Aorta (tissue), 5 donors: ENCODE data around the gene SPEN. TPM values are rescaled to one million over a fixed set of nuclear protein-coding genes. Genes with fewer than 3 reads are reported as not detected.

Experiments used
- ATAC-seq: fragments of 200-7000 bp; cut with Tn5 transposase; one replicate; pipeline ENCODE4 v1.9.1; 2022; ENCODE audit warnings: moderate library complexity; ENCODE audit not compliant: low FRiP score
- DNase-seq, 2 donors: peaks; one replicate each; pipeline ENCODE4 v3.0.0-alpha.2; 2020
- H3K27ac ChIP-seq, 2 donors: one replicate each; pipeline ENCODE4 v1.5.1; 2013; ENCODE audit warnings: low read length in 2 of 2, mild to moderate bottlenecking in 2 of 2, moderate library complexity in 2 of 2, control low read depth in 1 of 2, inconsistent platforms in 1 of 2, low read depth in 1 of 2
- H3K27me3 ChIP-seq, 2 donors: one replicate each; pipeline ENCODE4 v1.6.1; 2013; ENCODE audit warnings: control low read depth in 1 of 2, low read length in 1 of 2, mild to moderate bottlenecking in 1 of 2, moderate library complexity in 1 of 2; ENCODE audit not compliant: insufficient read depth in 2 of 2, control insufficient read depth in 1 of 2
- H3K36me3 ChIP-seq, 2 donors: one replicate each; pipeline ENCODE4 v1.6.1; 2013; ENCODE audit warnings: control low read depth in 1 of 2, low read length in 1 of 2, mild to moderate bottlenecking in 1 of 2; ENCODE audit not compliant: insufficient read depth in 2 of 2, control insufficient read depth in 1 of 2
- H3K4me1 ChIP-seq, 2 donors: one replicate each; pipeline ENCODE4 v1.6.1; 2013; ENCODE audit warnings: low read length in 2 of 2, control low read depth in 1 of 2, mild to moderate bottlenecking in 1 of 2, moderate library complexity in 1 of 2; ENCODE audit not compliant: insufficient read depth in 2 of 2, control insufficient read depth in 1 of 2
- H3K4me3 ChIP-seq, 2 donors: one replicate each; pipeline ENCODE4 v1.5.1; 2013; ENCODE audit warnings: low read length in 2 of 2, control low read depth in 1 of 2, mild to moderate bottlenecking in 1 of 2
- H3K9me3 ChIP-seq: one replicate; pipeline ENCODE4 v1.6.1; 2013; ENCODE audit warnings: mild to moderate bottlenecking, low read length; ENCODE audit not compliant: control insufficient read depth
- WGBS, 2 donors: extraction: QIAGEN DNeasy Blood & Tissue Kit; methylation state at CpG; one replicate each; pipeline ENCODE4 v1.1.7; 2013; 5-methylcytosine and 5-hydroxymethylcytosine counted together
- intact Hi-C, 2 donors: fragments of 100-400 bp; cut with DNase I; formaldehyde crosslinking; loops; one replicate each; pipeline versions ENCODE4 v1.14.2 to v1.15.0; 2022
- polyA plus RNA-seq, 2 donors: library from polyadenylated mRNA; stranded (reverse); fragments of 200-250 nt; gene quantifications; one replicate each; pipeline ENCODE4 v1.2.3, GENCODE V29; 2013
- total RNA-seq, 2 donors: library from RNA; stranded (reverse); fragmentation: NEBNext Ultra II Directional; extraction: Animal tissue kit (Norgen Biotek cat#: 25700); gene quantifications; one replicate each; pipeline ENCODE4 v1.2.1, GENCODE V29; 2021
- donor health status: healthy with polysubstance abuse.
- donor health status: Bipolar disorder and iron deficiency.
- donor health status: DM: no; HTN: no; CAD: no.
- donor health status: DM: no; HTN: no; CAD: no.
- donor health status: DM: yes; HTN: yes; CAD: no.

Gene SPEN
- total and polyA plus RNA-seq, 4 donors: 19.8 to 102 (median 51.7) TPM

- Histone ChIP-seq H3K27ac (no peak overlapping the region), H3K36me3 (peaks cover 3 to 13% of the 10 kb centered on the region in 2 donors), H3K9me3 (no peaks in the 10 kb centered on the region), H3K4me3 (no peak overlapping the region), H3K27me3 (no peaks in the 10 kb centered on the region), H3K4me1 (peaks cover 0 to 2% of the 10 kb centered on the region in 2 donors)
- DNase-seq (no peak), ATAC-seq (no peak)
- WGBS, 2 donors: 95 to 96% methylated on average over 19 of the region's 19 CpGs
- intact Hi-C loops: no loop called here
Observed at GRCh38 chr1:15931884-15932283, 84.4 kb downstream of the SPEN start.

- 92% methylated on average over 9 of the region's 9 CpGs for WGBS, 2 donors
- Histone ChIP-seq H3K27ac (no peak overlapping the region), H3K36me3 (peaks cover 3 to 13% of the 10 kb centered on the region in 2 donors), H3K4me3 (no peak overlapping the region), H3K27me3 (no peaks in the 10 kb centered on the region), H3K9me3 (no peaks in the 10 kb centered on the region), H3K4me1 (peaks cover 0 to 2% of the 10 kb centered on the region in 2 donors)
- DNase-seq (no peak), ATAC-seq (no peak)
- intact Hi-C loops: no loop called here
Observed at GRCh38 chr1:15932612-15933011, 85.1 kb downstream of the SPEN start.

- no peaks in the 10 kb centered on the region for H3K9me3 ChIP-seq
- peaks cover 3 to 16% of the 10 kb centered on the region in 2 donors for H3K36me3 ChIP-seq
- intact Hi-C loops: no loop called here
- H3K4me3 ChIP-seq: no peak overlapping the region
- H3K4me1 ChIP-seq: peaks cover 0 to 2% of the 10 kb centered on the region in 2 donors
- ATAC-seq: no peak
- no peak overlapping the region for H3K27ac ChIP-seq
- H3K27me3 ChIP-seq: no peaks in the 10 kb centered on the region
- WGBS, 2 donors: 86 to 87% methylated on average over 5 of the region's 5 CpGs
- DNase-seq: no peak
Observed at GRCh38 chr1:15933684-15934083, 86.2 kb downstream of the SPEN start.

- no peak for ATAC-seq
- Histone ChIP-seq H3K27me3 (no peaks in the 10 kb centered on the region), H3K4me1 (no peaks in the 10 kb centered on the region), H3K27ac (no peak overlapping the region), H3K36me3 (peaks cover 3 to 14% of the 10 kb centered on the region in 2 donors), H3K4me3 (no peak overlapping the region), H3K9me3 (no peaks in the 10 kb centered on the region)
- intact Hi-C loops: no loop called here
- DNase-seq: no peak
- WGBS, 2 donors: 89 to 91% methylated on average over 42 of the region's 42 CpGs
Observed at GRCh38 chr1:15934211-15935055, 86.9 kb downstream of the SPEN start.

GRCh38 chr1:15935056-15935950 lies 87.8 kb downstream of the SPEN start:
- ATAC-seq: no peak
- 91% methylated on average over 29 of the region's 29 CpGs for WGBS, 2 donors
- DNase-seq: no peak
- no peaks in the 10 kb centered on the region for H3K27me3 ChIP-seq
- H3K27ac ChIP-seq: no peak overlapping the region
- H3K4me3 ChIP-seq: no peak overlapping the region
- no peaks in the 10 kb centered on the region for H3K4me1 ChIP-seq
- peaks cover 3 to 14% of the 10 kb centered on the region in 2 donors for H3K36me3 ChIP-seq
- H3K9me3 ChIP-seq: no peaks in the 10 kb centered on the region
- intact Hi-C loops: no loop called here

GRCh38 chr1:15936025-15936424 lies 88.5 kb downstream of the SPEN start:
- Histone ChIP-seq H3K27me3 (no peaks in the 10 kb centered on the region), H3K4me3 (no peak overlapping the region), H3K27ac (no peak overlapping the region), H3K4me1 (no peaks in the 10 kb centered on the region), H3K36me3 (peaks cover 3 to 14% of the 10 kb centered on the region in 2 donors), H3K9me3 (no peaks in the 10 kb centered on the region)
- DNase-seq (no peak), ATAC-seq (no peak)
- WGBS, 2 donors: 92 to 93% methylated on average over 10 of the region's 10 CpGs
- intact Hi-C loops: no loop called here

- no peak for DNase-seq
- Histone ChIP-seq H3K27me3 (no peaks in the 10 kb centered on the region), H3K27ac (no peak overlapping the region), H3K36me3 (peaks cover 0 to 17% of the 10 kb centered on the region in 2 donors), H3K4me3 (no peak overlapping the region), H3K4me1 (no peaks in the 10 kb centered on the region), H3K9me3 (no peaks in the 10 kb centered on the region)
- no peak for ATAC-seq
- intact Hi-C loops: no loop called here
- WGBS, 2 donors: 67 to 79% methylated on average over 7 of the region's 7 CpGs
Observed at GRCh38 chr1:15937146-15937545, 89.6 kb downstream of the SPEN start.

GRCh38 chr1:15937706-15938168 lies 90.2 kb downstream of the SPEN start:
- H3K4me1 ChIP-seq: no peaks in the 10 kb centered on the region
- peaks cover 0 to 20% of the 10 kb centered on the region in 2 donors for H3K36me3 ChIP-seq
- intact Hi-C loops: no loop called here
- no peaks in the 10 kb centered on the region for H3K9me3 ChIP-seq
- no peak for ATAC-seq
- no peak overlapping the region for H3K27ac ChIP-seq
- DNase-seq: no peak
- no peak overlapping the region for H3K4me3 ChIP-seq
- no peaks in the 10 kb centered on the region for H3K27me3 ChIP-seq
- WGBS, 2 donors: 64 to 68% methylated on average over 14 of the region's 14 CpGs
